ENCODE measurements around the gene MBOAT2.

Gene MBOAT2

DNA sequence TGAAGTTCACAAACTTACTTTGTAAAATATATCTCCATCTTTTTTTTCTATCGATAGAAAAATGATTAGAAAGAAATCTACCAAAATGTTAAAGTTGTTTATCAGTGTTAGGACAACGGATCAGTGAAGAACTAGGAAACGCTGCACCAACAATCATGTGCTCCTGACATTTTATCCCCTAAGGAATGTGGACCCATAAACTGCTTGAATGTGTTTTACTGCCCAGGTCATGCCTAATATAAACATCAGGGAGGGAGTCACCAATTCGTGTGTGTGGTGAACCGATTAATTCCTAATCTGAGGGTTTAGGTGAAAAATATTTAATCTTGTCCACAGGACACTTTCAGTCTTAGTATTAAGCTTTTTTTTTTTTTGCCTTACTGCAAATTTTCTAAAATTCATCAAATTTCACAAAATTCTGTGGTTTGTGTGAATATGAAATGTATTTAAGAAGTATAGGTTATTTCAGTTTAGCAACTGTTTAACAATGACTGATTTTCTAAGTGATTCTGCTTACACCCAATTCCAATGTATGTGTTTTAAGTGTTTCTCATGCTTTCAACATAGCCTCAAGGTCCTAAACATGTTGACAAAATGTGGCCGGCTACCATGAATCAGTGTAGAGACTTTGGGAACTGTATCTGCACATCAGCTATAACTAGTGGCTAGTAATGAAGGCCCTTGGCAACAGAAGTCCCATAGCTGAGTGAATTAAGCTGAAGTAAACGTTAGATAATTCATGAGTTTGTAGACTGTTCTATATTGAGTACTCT lies 155.0 kb downstream of the MBOAT2 start:
- peaks cover 7% of the 10 kb centered on the region; the same call in 1 of the 2 replicates for H3K4me1 ChIP-seq (ENCODE audit: insufficient read depth, low read length)
- no peak overlapping the region for H3K4me2 ChIP-seq (ENCODE audit: insufficient read depth, low read length)
- no peak overlapping the region for H3K27ac ChIP-seq (ENCODE audit: low read length)
- no peaks in the 10 kb centered on the region for H3K36me3 ChIP-seq (ENCODE audit: insufficient read depth, low read length)
- ATAC-seq (ENCODE audit: insufficient read depth, low read depth) (no peak), DNase-seq (no peak)
- H2AFZ ChIP-seq (ENCODE audit: low read depth, low read length) = no peak overlapping the region
- no peaks in the 10 kb centered on the region for H4K20me1 ChIP-seq (ENCODE audit: insufficient read depth, low read length)
- H3K27me3 ChIP-seq (ENCODE audit: insufficient read depth, low read length, poor library complexity) = no peaks in the 10 kb centered on the region
- H3K9ac ChIP-seq (ENCODE audit: low read depth, low read length) = no peak overlapping the region
- H3K4me3 ChIP-seq (ENCODE audit: low read depth in 1 of 2, low read length in 2 of 2) = no peak overlapping the region
- TF ChIP-seq EZH2 (IDR thresholded peaks at IDR 0.05; ENCODE audit: borderline replicate concordance, low read depth, low read length, severe bottlenecking) = no peak
- TF ChIP-seq, protein P1, sequence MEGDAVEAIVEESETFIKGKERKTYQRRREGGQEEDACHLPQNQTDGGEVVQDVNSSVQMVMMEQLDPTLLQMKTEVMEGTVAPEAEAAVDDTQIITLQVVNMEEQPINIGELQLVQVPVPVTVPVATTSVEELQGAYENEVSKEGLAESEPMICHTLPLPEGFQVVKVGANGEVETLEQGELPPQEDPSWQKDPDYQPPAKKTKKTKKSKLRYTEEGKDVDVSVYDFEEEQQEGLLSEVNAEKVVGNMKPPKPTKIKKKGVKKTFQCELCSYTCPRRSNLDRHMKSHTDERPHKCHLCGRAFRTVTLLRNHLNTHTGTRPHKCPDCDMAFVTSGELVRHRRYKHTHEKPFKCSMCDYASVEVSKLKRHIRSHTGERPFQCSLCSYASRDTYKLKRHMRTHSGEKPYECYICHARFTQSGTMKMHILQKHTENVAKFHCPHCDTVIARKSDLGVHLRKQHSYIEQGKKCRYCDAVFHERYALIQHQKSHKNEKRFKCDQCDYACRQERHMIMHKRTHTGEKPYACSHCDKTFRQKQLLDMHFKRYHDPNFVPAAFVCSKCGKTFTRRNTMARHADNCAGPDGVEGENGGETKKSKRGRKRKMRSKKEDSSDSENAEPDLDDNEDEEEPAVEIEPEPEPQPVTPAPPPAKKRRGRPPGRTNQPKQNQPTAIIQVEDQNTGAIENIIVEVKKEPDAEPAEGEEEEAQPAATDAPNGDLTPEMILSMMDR (IDR thresholded peaks at IDR 0.05; ENCODE audit: borderline replicate concordance, extremely low read depth, low read length, poor library complexity, severe bottlenecking) = no peak
- no peaks in the 10 kb centered on the region for H3K9me3 ChIP-seq (ENCODE audit: insufficient read depth, low read length, severe bottlenecking)
- H3K79me2 ChIP-seq (ENCODE audit: insufficient read depth, low read length) = no peaks in the 10 kb centered on the region

DNA sequence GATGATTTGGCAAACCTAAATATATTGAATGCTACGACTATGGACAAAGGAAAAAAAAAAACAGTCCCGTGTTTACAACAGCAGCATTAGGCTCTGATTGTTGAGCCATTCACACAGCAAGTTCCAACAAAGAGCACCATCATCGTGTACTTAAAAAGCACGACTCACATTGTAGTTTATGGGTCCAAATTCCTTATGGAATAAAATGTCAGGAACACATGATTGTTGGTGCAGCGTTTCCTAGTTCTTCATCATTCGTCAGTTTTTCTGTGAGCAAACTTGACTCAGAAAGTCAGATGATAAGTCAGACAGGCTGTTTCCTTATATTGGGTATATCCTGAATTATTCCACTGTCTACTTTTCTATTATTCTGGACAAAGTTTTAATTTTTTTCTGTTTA lies 156.1 kb downstream of the MBOAT2 start:
- Histone ChIP-seq H3K9me3 (ENCODE audit: insufficient read depth, low read length, severe bottlenecking) (no peaks in the 10 kb centered on the region), H3K4me2 (ENCODE audit: insufficient read depth, low read length) (no peak overlapping the region), H3K9ac (ENCODE audit: low read depth, low read length) (no peak overlapping the region), H3K27me3 (ENCODE audit: insufficient read depth, low read length, poor library complexity) (no peaks in the 10 kb centered on the region), H3K36me3 (ENCODE audit: insufficient read depth, low read length) (no peaks in the 10 kb centered on the region), H4K20me1 (ENCODE audit: insufficient read depth, low read length) (no peaks in the 10 kb centered on the region), H2AFZ (ENCODE audit: low read depth, low read length) (no peak overlapping the region), H3K79me2 (ENCODE audit: insufficient read depth, low read length) (no peaks in the 10 kb centered on the region), H3K27ac (ENCODE audit: low read length) (no peak overlapping the region), H3K4me1 (ENCODE audit: insufficient read depth, low read length) (peaks cover 7% of the 10 kb centered on the region; the same call in 1 of the 2 replicates), H3K4me3 (ENCODE audit: low read depth in 1 of 2, low read length in 2 of 2) (no peak overlapping the region)
- ATAC-seq (ENCODE audit: insufficient read depth, low read depth) (no peak), DNase-seq (no peak)
- TF ChIP-seq, protein P1 (IDR thresholded peaks at IDR 0.05; ENCODE audit: borderline replicate concordance, extremely low read depth, low read length, poor library complexity, severe bottlenecking) = no peak
- no peak for TF ChIP-seq EZH2 (IDR thresholded peaks at IDR 0.05; ENCODE audit: borderline replicate concordance, low read depth, low read length, severe bottlenecking)

DNA sequence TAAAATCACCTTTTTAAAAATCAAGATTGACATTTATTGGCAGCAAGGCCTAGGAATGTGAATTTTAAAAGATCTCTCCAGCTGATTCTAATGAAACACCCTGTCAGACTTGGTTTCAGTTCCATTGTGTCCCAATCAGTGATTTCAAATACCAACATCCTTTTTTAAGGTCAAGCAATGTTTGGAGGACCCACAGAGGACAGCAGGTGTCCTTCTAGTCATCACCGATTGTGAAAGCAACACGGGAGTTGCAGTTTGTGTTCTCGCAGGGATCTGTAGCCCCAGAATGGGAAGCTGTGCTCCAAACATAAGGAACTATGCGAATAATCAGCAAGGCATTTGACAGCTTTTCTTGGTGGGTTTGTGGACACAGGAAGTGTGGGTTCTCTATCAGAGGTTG lies 161.6 kb downstream of the MBOAT2 start:
- Histone ChIP-seq H3K4me3 (ENCODE audit: low read depth in 1 of 2, low read length in 2 of 2) (no peak overlapping the region), H3K4me2 (ENCODE audit: insufficient read depth, low read length) (no peak overlapping the region), H3K79me2 (ENCODE audit: insufficient read depth, low read length) (peaks cover 5% of the 10 kb centered on the region), H3K27ac (ENCODE audit: low read length) (no peak overlapping the region), H3K36me3 (ENCODE audit: insufficient read depth, low read length) (no peaks in the 10 kb centered on the region), H3K27me3 (ENCODE audit: insufficient read depth, low read length, poor library complexity) (no peaks in the 10 kb centered on the region), H3K4me1 (ENCODE audit: insufficient read depth, low read length) (peaks cover 5% of the 10 kb centered on the region), H3K9ac (ENCODE audit: low read depth, low read length) (no peak overlapping the region), H4K20me1 (ENCODE audit: insufficient read depth, low read length) (no peaks in the 10 kb centered on the region), H3K9me3 (ENCODE audit: insufficient read depth, low read length, severe bottlenecking) (no peaks in the 10 kb centered on the region), H2AFZ (ENCODE audit: low read depth, low read length) (no peak overlapping the region)
- DNase-seq (no peak), ATAC-seq (ENCODE audit: insufficient read depth, low read depth) (no peak)
- no peak for TF ChIP-seq EZH2 (IDR thresholded peaks at IDR 0.05; ENCODE audit: borderline replicate concordance, low read depth, low read length, severe bottlenecking)
- TF ChIP-seq, protein P1 (IDR thresholded peaks at IDR 0.05; ENCODE audit: borderline replicate concordance, extremely low read depth, low read length, poor library complexity, severe bottlenecking) = no peak
